ENCODE results near the gene TBC1D4.

DNA sequence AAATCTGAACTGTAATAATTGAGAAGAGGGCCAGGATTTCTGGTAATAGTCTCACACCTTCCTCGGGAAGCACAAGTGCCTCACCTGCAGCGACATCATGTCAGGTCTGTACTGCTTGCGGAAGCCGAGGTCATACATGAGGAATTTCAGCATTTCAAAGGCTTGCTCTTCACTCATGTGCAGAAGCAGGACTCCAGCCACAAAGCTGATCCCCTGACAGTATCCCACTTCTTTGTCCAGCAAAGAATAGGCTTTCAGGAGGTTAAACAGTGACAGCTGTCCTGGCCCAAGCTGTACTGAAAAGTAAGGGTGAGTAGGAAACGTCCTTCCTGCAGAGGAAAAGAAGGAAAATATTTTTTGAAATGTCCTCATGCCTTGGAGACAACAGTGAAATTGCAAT is 182.7 kb downstream of the TBC1D4 start:
- TF ChIP-seq CTCF (conservative IDR thresholded peaks at IDR 0.05 in 1 of 2, IDR thresholded peaks at IDR 0.05 in 1 of 2; ENCODE audit: extremely low read depth in 1 of 2, insufficient read depth in 1 of 2, low read depth in 1 of 2, low read length in 2 of 2) (no peak), EZH2 (IDR thresholded peaks at IDR 0.05; ENCODE audit: borderline replicate concordance, low read length) (no peak)
